Ishikawa (cell line): Measurements from ENCODE around the gene RCOR2.

Experiments
- EP300 ChIP-seq: IDR thresholded peaks from 2 replicates; pipeline ENCODE4 v1.6.1; 2012; ENCODE audit warnings: borderline replicate concordance
- NFIC ChIP-seq: IDR thresholded peaks from 2 replicates; pipeline ENCODE4 v1.6.1; 2012
- TF ChIP-seq, protein P1 (sequence below): IDR thresholded peaks from 2 replicates; pipeline ENCODE4 v1.6.1; 2012

GRCh38 chr11:63911876-63912275, 5.1 kb downstream of the RCOR2 start:
- TF ChIP-seq EP300 = no peak
- TF ChIP-seq, protein P1, sequence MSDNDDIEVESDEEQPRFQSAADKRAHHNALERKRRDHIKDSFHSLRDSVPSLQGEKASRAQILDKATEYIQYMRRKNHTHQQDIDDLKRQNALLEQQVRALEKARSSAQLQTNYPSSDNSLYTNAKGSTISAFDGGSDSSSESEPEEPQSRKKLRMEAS = no peak
- no peak for TF ChIP-seq NFIC
